Activated CD4-positive, alpha-beta T cell treated with anti-CD3 and anti-CD28 coated beads, Interleukin-2, amount 10 ng/mL, durations not matched to agents 7 days and 5 days (primary cell): ENCODE measurements around the gene RGS11. TPM values are rescaled to one million over a fixed set of nuclear protein-coding genes. Genes with fewer than 3 reads are reported as not detected.

Source experiments
- CTCF ChIA-PET: fragments of 350-600 bp; sonication (Branson Sonifier 250); formaldehyde crosslinking; loops from one replicate; lab custom pipeline; 2021; ENCODE audit warnings: antibody characterized with exemption; lab: Charles Lee
- POLR2A ChIA-PET: fragments of 350-600 bp; sonication (Branson Sonifier 250); formaldehyde crosslinking; loops from one replicate; lab custom pipeline; 2021; ENCODE audit warnings: antibody characterized with exemption; lab: Charles Lee
- DNase-seq: peaks from one replicate; pipeline ENCODE4 v3.0.0-alpha.2; 2020
- H3K27ac Mint-ChIP-seq: one replicate; pipeline ENCODE4 v1.8.0; 2021; ENCODE audit warnings: mild to moderate bottlenecking, moderate library complexity, mixed read lengths
- H3K27me3 Mint-ChIP-seq: one replicate; pipeline ENCODE4 v1.8.0; 2021; ENCODE audit warnings: mixed read lengths
- H3K36me3 Mint-ChIP-seq: one replicate; pipeline ENCODE4 v1.8.0; 2021; ENCODE audit warnings: low read depth, mixed read lengths
- H3K4me1 Mint-ChIP-seq: one replicate; pipeline ENCODE4 v1.8.0; 2021; ENCODE audit warnings: mixed read lengths
- H3K4me3 Mint-ChIP-seq: one replicate; pipeline ENCODE4 v1.8.0; 2021; ENCODE audit warnings: mild to moderate bottlenecking, moderate library complexity, mixed read lengths
- H3K9me3 Mint-ChIP-seq: one replicate; pipeline ENCODE4 v1.8.0; 2021; ENCODE audit warnings: mixed read lengths
- total RNA-seq, 2 experiments: library from RNA; stranded (reverse); gene quantifications; one replicate each; pipeline ENCODE4 v1.2.3, GENCODE V29; 2021

RGS11 gene
- total RNA-seq, 2 experiments from 2014 or later, result not detected

- POLR2A ChIA-PET, result no interaction called here
- Mint-ChIP-seq H3K27me3 (no peaks in the 10 kb centered on the region), H3K4me3 (no peak overlapping the region), H3K27ac (no peak overlapping the region), H3K4me1 (no peaks in the 10 kb centered on the region), H3K36me3 (peaks cover 22% of the 10 kb centered on the region), H3K9me3 (peaks cover 3% of the 10 kb centered on the region)
- CTCF ChIA-PET, result interaction anchor here (1.5 kb wide), 1 partner anchor 61 kb away, joined by 5 read pairs; no protein-coding TSS in a partner anchor
- DNase-seq, result no peak
Observed at GRCh38 chr16:290681-291405, 15.1 kb upstream of the RGS11 start.

- Mint-ChIP-seq H3K36me3 (peaks cover 22% of the 10 kb centered on the region), H3K4me3 (no peak overlapping the region), H3K4me1 (no peaks in the 10 kb centered on the region), H3K27ac (no peak overlapping the region), H3K9me3 (peaks cover 3% of the 10 kb centered on the region), H3K27me3 (no peaks in the 10 kb centered on the region)
- ChIA-PET POLR2A (no interaction called here), CTCF (no interaction called here)
- no peak for DNase-seq
Observed at GRCh38 chr16:290015-290680, 14.4 kb upstream of the RGS11 start.

- CTCF ChIA-PET, result interaction anchor here (0.7 kb wide), 1 partner anchor 90 kb away, joined by 3 read pairs; no protein-coding TSS in a partner anchor
- Mint-ChIP-seq H3K9me3 (peaks cover 3% of the 10 kb centered on the region), H3K4me1 (no peaks in the 10 kb centered on the region), H3K4me3 (no peak overlapping the region), H3K36me3 (peaks cover 22% of the 10 kb centered on the region), H3K27ac (no peak overlapping the region), H3K27me3 (no peaks in the 10 kb centered on the region)
- no peak for DNase-seq
- POLR2A ChIA-PET, result no interaction called here
Observed at GRCh38 chr16:289395-289997, 13.8 kb upstream of the RGS11 start.

- Mint-ChIP-seq H3K4me3 (no peak overlapping the region), H3K36me3 (peaks cover 20% of the 10 kb centered on the region), H3K27ac (no peak overlapping the region), H3K9me3 (peaks cover 3% of the 10 kb centered on the region), H3K4me1 (no peaks in the 10 kb centered on the region), H3K27me3 (no peaks in the 10 kb centered on the region)
- no peak for DNase-seq
- CTCF ChIA-PET, result no interaction called here
- POLR2A ChIA-PET, result no interaction called here
Observed at GRCh38 chr16:287981-288920, 12.5 kb upstream of the RGS11 start.

GRCh38 chr16:287298-287811 is 11.6 kb upstream of the RGS11 start:
- H3K4me3 Mint-ChIP-seq, result no peak overlapping the region
- DNase-seq, result no peak
- no peak overlapping the region for H3K27ac Mint-ChIP-seq
- H3K4me1 Mint-ChIP-seq, result no peaks in the 10 kb centered on the region
- ChIA-PET CTCF (no interaction called here), POLR2A (no interaction called here)
- no peaks in the 10 kb centered on the region for H3K27me3 Mint-ChIP-seq
- peaks cover 3% of the 10 kb centered on the region for H3K9me3 Mint-ChIP-seq
- peaks cover 18% of the 10 kb centered on the region for H3K36me3 Mint-ChIP-seq

- Mint-ChIP-seq H3K4me3 (no peak overlapping the region), H3K27ac (peak overlapping the region; percentile 50), H3K9me3 (peaks cover 3% of the 10 kb centered on the region), H3K36me3 (peaks cover 18% of the 10 kb centered on the region), H3K4me1 (no peaks in the 10 kb centered on the region), H3K27me3 (peaks cover 3% of the 10 kb centered on the region)
- CTCF ChIA-PET, result no interaction called here
- DNase-seq, result no peak
- POLR2A ChIA-PET, result no interaction called here
Observed at GRCh38 chr16:286491-287297, 10.9 kb upstream of the RGS11 start.

GRCh38 chr16:285146-286055 is 9.7 kb upstream of the RGS11 start:
- no peak overlapping the region for H3K27ac Mint-ChIP-seq
- no peaks in the 10 kb centered on the region for H3K4me1 Mint-ChIP-seq
- no peak for DNase-seq
- H3K9me3 Mint-ChIP-seq, result peaks cover 3% of the 10 kb centered on the region
- ChIA-PET POLR2A (no interaction called here), CTCF (no interaction called here)
- H3K36me3 Mint-ChIP-seq, result peaks cover 18% of the 10 kb centered on the region
- no peak overlapping the region for H3K4me3 Mint-ChIP-seq
- peaks cover 9% of the 10 kb centered on the region for H3K27me3 Mint-ChIP-seq

- no peak for DNase-seq
- Mint-ChIP-seq H3K27me3 (peaks cover 12% of the 10 kb centered on the region), H3K4me1 (no peaks in the 10 kb centered on the region), H3K36me3 (peaks cover 18% of the 10 kb centered on the region), H3K4me3 (no peak overlapping the region), H3K9me3 (peaks cover 3% of the 10 kb centered on the region), H3K27ac (no peak overlapping the region)
- POLR2A ChIA-PET, result no interaction called here
- CTCF ChIA-PET, result interaction anchor here (0.6 kb wide), 1 partner anchor 31 kb away, joined by 4 read pairs; no protein-coding TSS in a partner anchor
Observed at GRCh38 chr16:284204-285120, 8.7 kb upstream of the RGS11 start.

GRCh38 chr16:283033-283805 is 7.5 kb upstream of the RGS11 start, which contains the start of gene PDIA2:
Gene PDIA2, plus strand, starts transcription at chr16:283164. Its CDS starts 6 bp downstream, at chr16:283170.
- Mint-ChIP-seq H3K36me3 (peaks cover 18% of the 10 kb centered on the region), H3K27me3 (peaks cover 21% of the 10 kb centered on the region), H3K27ac (no peak within 1 kb of the TSS), H3K4me1 (peaks cover 3% of the 10 kb centered on the region), H3K9me3 (peaks cover 3% of the 10 kb centered on the region), H3K4me3 (no peak within 1 kb of the TSS)
- POLR2A ChIA-PET, result no interaction called here
- CTCF ChIA-PET, result no interaction called here
- no peak for DNase-seq

- H3K36me3 Mint-ChIP-seq, result peaks cover 12% of the 10 kb centered on the region
- POLR2A ChIA-PET, result no interaction called here
- H3K27me3 Mint-ChIP-seq, result peaks cover 21% of the 10 kb centered on the region
- H3K4me1 Mint-ChIP-seq, result peaks cover 3% of the 10 kb centered on the region
- H3K27ac Mint-ChIP-seq, result no peak overlapping the region
- no peak overlapping the region for H3K4me3 Mint-ChIP-seq
- peaks cover 3% of the 10 kb centered on the region for H3K9me3 Mint-ChIP-seq
- CTCF ChIA-PET, result no interaction called here
- DNase-seq, result no peak
Observed at GRCh38 chr16:282491-282890, 6.7 kb upstream of the RGS11 start.
